OCI-M2 (cell line): ENCODE data around the gene PTPRH.
"Not testable (repeated sequence)": the region's sequence is repeated elsewhere in the genome, so short reads cannot be mapped to it uniquely, and the experiment has no call there.

ENCODE experiments used
- DNase-seq: peaks from one replicate; lab custom pipeline; 2025; ENCODE audit not compliant: unreplicated experiment; lab: John Stamatoyannopoulos, UW

Gene PTPRH

DNA sequence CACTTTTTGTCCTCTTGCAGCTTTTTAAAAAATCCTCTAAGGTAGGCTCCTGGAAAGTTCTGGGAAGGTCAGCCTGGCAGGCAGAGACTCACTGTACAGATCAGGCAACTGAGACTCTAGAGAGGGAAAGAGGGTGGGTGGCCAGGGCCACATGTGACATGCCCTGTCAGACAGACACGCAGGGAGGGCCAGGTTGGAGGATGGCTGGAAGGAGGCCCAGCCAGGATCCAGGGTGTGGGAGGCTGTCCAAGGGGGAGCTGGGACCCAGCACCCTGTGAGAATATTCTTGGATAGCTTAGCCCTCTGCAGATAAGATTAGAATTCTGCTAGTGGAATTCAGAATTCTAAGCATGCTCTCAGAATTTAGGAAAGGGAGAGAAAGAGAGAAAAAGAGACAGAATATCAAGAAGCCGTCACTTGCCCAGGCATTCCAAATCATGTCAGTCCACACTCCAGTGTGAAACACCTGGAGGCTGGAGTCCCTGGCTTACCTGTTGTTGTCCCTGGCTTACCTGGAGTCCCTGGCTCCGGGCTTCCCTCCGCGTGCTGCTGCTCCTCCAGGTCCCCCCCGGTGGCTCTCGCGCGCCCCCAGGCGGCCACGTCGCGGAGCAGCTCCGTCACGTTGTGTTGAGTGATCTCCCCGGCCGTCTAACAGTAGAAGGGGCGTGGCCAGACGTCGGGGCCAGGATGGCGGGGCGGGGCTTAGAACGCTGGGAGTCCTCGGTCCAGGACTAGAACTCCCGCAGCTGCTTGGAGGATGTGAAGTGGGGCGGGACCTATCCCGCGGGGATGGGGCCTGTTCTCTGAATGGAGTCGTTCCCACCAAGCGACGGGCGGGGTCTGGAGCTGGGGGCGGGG lies 48.9 kb downstream of the PTPRH start:
- peak; percentile 64 for DNase-seq

DNA sequence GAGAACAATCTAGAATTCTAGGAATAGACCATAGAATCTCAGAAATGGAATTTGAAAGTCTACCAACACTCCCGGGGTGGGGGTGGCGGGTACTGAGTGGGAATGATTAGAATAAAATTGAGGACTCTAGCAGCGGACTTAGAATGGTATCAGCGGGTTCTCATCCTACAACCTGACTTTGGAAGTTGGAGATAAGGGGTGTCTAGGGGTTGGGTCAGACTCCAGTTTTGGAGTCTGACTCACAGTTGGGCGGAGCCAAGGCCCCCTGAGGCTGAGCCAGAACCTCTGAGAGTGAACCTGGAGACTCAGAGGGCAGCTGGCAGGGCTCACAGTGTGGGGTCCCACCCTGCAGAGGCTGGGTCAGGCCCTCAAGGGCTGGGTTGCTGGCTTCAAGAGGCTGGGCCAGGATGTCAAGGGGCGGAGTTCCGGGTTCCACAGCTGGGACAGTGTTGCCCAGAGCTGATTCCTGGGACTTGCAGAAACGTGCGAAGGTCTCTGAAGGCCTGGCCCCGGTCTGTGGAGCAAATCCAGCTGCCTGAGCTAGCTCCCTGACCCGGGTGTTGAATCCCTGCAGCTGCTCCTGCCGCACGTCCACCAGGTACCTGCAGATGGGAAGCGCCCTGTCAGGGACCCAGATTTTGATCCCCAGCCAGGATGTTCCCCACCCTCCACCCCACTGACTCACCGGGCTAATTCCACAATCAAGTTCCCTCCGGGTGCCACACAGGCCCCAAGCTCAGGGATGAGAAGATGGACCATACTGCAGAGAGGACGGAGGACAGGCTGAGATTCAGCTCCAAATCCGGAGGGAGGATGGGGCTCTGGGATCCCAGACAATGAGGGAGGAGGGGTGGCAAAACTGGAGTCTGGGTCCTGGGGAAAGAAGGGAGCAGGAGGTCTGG lies 50.2 kb downstream of the PTPRH start:
- DNase-seq = peak; percentile 92

DNA sequence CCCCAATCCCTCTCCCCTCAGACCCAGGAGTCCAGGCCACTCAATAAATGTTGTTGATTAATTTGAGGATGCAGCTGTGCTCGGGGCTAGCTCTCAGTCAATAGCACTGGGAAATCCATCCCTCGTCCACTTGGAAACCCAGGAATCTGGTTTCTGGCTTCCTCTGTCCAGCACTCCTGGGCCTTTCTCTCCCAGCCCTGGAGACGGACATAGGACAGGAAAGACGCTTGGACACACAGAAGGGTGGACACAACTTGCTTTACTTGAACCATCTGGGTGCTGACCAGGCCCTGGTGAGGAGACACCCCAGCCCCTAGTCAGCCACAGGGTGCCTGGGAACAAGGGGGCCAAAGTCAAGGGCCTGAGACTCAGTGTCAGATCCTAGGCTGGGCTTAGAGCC lies 50.9 kb downstream of the PTPRH start:
- no peak for DNase-seq

DNA sequence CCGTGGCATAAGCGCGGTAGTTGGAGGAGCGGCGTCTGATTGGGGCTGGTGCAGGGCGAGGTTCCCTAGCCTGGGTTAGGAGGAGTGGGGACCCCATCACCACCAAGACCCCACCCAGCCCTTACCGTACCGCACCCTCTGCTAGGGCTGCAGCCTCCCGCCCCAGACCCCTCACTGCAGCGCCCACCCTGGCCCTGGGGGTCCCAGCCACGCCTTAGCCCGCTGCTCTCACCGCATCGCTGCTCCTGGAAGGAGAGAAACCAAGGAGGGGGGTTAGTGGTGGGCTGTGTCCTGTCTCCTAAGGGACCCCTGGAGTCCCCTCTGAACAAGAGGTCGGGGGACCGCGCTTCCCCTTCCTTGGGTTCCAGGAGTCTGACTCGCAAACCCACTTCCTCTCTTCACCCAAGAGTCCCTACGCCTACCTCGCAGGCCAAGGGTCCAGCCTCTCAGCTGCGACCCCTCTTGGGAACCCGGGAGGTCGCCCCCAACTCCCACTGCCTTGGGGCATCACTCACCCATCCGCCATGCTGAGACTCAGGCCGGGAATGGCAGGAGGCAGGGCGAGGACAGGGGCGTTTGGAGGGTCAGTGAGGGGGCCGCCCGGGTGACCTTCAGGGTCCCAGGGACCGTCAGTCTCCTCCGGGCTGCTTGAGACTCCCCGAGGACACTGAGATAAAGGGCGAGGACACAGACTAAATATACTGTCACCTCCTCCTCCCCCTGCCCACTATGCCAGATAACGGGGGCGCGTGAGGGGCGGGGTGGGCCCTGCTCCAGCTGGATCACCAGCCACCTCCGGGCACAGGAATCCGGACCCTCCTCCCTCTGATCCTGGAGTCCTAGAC lies 52.0 kb downstream of the PTPRH start, which contains the start of gene TNNI3:
TSS of gene TNNI3 (minus strand) at position 669 of the 845 bp plus-strand sequence. CDS start at position 526, 143 bp downstream.
- no peak for DNase-seq

DNA sequence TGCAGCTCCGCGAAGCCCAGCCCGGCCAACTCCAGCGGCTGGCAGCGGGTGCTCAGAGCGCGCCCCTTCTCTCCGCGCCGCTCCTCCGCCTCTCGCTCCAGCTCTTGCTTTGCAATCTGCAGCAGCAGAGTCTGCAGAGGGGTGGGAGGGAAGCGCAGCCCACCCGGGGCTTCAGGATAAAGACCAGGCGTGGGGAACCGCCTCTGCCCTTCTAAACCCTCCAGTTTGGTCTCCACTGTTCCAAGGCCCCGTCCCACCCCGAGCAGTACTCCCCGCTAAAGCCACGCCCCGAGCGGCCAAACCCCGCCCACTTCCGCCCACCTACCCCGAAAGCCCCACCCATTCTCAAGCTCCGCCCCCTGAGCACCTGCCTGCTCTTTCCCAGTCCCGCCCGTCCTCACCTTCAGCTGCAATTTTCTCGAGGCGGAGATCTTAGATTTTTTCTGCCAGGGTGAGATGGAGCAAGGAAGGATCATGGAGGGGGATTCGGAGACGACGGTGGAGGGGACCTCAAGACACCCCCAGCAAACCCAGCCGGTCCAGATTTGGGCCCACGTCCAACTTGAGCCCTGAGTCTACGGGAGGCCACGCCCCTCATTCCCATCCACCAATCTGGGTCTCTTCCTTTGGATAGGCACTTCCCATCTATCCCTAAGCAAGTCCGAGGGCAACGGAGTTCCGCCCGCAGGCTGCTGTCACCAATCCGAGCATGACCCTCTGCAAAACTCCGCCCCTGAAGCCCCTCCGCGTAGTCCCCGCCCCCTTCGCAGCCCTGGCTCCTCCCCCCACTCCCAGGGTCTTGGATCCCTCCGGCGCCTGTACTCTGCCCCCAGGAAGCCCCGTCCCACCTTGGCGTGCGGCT lies 52.9 kb downstream of the PTPRH start:
- no peak for DNase-seq

DNA sequence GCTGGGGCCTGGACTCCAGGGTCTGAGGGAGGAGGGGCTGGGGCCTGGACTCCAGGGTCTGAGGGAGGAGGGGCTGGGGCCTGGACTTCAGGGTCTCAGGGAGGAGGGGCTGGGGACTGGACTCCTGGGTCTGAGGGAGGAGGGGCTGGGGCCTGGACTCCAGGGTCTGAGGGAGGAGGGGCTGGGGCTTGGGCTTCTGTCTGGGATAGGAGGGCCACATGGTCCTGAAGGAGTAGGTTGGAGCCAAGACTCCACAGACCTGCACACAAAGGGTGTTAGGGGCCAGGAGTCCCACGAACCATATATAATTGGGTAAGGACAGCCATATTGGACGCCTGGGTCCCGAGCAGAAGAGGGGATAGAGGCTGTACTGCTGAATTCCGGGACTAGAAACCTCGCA lies 53.5 kb downstream of the PTPRH start:
- not testable (repeated sequence) for DNase-seq

DNA sequence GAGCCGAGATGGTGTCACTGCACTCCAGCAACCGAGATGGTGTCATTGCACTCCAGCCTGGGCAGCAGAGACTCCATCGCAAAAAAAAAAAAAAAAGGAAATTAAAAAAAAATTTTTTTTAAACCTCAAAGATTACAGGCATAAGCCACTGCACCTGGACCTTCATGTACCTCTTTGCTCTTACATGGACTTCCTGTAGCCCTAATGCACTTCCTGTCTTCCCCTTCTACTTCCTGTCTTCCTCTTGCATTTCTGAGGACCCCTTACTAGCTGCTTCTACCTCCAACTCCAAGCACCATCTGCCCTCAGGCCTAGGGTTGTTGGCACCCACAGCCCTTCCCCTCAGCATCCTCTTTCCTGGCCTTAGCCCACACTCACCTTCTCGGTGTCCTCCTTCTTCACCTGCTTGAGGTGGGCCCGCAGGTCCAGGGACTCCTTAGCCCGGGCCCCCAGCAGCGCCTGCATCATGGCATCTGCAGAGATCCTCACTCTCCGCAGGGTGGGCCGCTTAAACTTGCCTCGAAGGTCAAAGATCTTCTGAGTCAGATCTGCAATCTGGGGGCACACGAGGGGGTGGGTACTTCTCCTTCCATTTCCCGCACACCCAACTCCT lies 55.5 kb downstream of the PTPRH start:
- no peak for DNase-seq

DNA sequence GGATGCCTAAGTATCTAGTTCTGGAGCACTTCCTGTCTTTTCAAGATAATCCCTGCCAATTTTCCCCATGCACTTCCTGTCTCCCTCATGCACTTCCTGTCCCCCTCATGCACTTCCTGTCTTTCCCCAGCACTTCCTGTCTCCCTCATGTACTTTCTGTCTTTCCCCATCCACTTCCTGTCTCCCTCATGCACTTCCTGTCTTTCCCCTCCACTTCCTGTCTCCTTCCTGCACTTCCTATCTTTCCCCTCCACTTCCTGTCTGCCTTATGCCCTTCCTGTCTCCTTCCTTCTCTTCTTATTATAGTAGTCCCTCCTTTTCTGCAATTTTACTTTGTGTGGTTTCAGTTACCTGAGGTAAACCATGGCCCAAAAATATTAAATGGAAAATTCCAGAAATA lies 57.3 kb downstream of the PTPRH start:
- no peak for DNase-seq

DNA sequence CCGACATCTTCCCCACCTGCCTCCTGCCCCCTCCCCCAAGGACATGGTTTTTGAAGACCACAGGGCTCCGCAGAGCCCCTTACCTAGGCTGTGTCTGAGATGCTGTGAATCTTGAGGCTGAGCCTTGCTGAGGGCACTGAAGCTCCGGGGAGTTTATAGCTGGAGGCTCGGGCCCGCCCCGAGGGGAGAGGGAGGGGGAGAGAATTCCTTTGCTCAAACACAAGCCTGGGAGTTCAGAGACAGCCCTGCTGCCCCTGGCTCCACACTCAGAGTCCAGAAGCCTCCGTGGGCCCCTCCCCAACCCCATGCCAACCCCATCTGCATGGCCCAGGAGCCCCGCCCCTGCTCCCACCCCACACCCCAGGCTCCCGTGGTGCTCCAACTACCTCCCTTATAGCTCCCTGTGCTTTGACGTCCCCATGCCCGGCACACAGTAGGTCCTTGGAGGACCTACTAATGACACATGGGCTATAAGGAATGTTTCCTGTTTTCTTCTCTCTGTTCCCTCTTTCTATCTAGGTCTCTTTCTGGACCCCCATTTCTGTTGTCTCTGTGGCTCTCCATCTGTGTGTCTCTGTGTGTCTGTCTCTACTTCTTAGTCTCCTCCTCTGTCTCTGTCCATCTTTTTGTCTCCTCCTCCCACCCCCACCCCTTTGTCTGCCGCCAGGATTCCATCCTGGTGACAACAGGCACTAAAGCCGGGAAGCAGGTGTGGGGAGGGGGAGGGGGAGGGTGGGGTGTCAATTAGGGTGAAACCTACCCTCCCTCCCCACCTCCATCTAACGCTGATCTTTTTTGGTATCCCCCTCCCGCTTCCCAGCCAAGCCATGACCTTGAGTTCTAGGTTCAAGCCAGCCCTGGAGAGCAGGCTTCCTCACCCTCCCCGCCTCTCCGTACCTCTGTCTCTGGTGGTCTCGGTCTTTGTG lies 60.0 kb downstream of the PTPRH start, which contains the start of gene TNNT1:
TSS of gene TNNT1 (minus strand) at position 129 of the 926 bp plus-strand sequence. CDS start 2,049 bp downstream, outside the sequence.
- no peak for DNase-seq

DNA sequence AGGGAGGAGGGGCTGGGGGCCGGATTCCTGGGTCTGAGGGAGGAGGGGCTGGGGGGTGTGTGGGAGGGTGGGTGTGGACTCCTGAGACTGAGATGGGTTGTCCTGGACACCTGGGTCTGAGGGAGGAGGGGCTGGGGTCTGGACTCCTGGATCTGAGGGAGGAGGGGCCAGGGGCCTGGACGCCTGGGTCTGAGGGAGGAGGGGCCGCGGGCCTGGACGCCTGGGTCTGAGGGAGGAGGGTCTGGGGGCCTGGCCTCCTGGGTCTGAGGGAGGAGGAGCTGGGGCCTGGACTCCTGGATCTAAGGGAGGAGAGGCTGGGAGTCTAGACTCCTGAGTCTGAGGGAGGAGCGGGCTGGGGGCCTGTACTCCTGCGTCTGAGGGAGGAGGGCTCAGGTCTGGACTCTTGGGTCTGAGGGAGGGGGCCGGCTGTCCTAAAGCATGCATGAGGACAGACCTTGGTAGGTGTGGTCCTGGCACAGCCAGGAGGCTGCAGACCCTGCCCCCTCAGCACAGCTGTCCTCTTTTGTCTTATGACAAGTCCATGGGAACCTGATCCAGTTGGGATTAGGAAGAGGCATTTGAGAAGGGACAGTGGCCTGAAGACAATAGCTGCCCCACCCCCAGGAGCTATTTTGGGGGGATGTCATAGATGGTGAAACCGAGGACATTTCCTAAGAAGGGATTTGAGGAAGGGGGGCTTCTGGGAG lies 61.6 kb downstream of the PTPRH start:
- DNase-seq = no peak

DNA sequence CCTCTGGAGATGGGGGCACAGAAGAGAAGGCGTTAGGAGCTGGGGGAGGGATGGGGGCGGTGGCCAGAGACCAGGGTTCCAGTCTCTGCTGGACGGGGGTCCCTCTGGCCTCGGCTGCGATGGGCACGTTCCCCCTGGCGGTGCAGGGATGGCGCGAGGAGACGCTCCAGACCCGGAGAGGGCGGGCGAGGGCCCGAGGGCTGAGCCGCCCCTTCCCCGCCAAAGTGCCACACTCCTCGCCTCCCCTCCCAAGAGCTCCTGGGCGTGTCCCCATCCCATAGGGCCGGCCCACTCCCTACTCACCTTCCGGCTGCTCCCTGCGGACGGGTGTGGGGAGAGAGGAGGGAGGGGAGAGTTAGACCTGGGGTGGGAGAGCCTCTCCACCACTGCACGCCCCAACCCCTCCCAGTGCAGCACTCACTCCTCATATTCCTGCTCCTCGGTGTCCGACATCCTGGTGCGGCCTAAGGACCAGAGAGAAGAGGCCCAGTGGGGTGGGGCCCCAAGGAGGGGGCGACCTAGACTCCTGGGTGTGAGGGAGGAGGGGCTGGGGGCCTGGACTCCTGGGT lies 62.5 kb downstream of the PTPRH start:
- DNase-seq = no peak

DNA sequence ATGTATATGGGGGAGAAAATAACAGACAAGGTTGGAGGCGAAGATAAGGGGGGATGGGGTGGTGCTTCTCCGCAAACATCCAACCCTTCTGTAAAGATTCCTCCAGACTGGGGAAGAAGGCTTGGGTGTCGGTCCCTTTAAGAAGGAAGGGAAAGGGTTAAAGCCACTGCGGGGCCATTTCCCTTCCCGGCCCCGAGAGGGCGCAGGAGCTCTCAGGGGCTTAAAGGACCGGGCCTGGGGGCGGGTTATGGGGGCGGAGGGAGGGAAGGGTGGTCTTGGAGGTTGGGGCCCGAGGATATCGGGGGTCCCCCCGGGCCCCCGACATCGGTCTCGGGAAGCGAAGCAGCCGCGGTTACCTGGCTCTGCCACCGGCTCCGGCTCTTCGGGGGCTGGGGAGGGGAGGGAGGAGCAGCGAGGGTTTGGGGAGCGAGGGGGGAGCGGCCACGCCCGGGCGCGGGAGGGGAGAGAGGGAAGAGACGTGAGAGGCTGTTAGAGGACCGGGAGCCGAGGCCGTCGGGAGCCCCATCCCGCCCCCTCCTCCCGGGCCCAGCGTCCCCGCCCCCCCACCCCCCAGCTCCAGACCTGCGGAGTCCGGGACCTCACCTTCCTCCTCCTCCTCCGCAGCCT lies 63.1 kb downstream of the PTPRH start:
- DNase-seq = peak; percentile 56

DNA sequence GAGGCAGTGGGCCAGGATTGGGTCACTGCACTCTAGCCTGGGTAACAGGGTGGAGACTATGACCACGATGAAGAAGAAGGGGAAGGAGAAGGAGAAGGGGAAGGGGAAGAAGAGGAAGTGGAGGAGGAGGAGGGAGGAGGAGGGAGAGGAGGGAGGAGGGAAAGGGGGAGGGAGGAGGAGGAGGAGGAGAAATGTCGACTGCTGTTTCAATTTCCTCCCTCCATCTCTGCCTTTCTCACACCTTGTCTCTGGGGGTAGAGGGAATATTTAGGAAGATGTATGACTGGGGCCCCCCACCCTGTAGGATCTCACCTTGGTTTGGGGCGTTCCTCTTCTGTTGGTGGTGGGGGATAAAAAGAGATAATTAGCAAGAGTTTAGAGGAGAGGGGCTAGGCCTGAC lies 64.1 kb downstream of the PTPRH start:
- no peak for DNase-seq

DNA sequence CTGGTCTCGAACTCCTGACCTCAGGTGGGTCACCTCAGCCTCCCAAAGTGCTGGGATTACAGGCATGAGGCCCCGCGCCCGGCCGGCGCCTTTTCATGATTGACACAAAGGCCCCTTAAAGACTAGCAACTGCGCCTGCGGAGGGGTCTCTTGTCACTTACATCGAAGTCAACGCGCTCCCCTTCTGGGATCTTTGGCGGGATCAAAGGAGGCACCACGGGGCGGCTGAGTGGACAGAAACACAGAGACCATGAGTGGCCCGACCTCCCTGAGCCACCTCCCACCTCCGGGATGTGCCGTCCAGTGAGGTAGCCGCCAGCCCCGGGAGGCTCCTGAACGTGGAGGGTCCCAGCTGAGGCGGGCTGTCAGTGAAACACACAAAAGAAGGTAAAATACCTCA lies 67.6 kb downstream of the PTPRH start:
- no peak for DNase-seq

DNA sequence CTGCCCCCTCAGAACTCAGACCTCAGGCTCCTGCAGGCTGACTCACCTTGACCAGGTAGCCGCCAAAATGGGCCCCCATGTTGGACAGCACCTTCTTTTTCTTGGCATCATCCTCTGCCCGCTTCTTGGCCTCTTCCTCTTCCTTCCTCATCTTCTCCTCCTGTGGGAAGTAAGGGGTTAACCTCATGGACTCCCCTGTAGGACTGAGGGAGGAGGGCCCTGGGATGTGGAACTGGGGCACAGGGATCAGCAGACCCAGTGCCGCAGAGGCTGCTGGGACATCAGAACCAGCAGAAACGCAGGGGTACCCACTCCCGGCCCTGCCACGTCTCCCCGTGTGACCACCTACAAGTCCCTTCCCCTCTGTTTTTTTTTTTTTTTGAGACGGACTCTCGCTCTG lies 71.4 kb downstream of the PTPRH start:
- DNase-seq = no peak

DNA sequence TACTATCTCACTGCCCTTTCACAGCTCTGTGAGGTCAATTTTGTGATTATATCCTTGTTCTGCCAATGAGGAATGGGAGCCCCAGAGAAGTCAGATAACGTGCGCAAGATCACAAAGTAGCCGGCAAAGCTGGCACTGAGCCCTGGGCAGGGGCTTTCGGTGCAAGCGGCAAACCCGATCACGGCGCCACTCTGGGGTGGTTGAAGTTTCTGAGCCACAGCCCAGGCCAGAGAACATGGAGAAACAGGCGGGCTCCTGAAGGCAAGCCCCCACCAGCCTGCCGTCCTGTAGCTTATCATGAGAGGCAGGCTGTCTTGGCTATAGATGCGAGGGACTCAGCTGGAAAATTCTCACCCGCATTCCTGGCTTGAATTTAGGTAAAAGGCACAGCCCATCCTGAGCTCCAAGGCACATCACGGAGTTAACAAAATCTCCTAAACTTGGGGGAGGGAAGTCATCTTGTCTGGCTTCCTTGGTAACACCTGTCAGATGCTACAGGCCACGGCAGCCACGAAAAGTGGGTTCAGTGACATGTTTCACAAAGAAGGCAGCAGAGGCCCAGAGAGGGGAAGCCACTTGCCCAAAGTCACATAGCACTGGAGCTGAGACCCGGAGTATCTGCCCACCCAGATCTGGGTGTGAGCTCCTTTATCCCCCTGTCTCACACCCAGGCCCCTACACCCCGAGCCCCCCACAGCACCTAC lies 72.8 kb downstream of the PTPRH start:
- DNase-seq = no peak
